ENCODE data around the gene KCTD17.

KCTD17 gene

GRCh38 chr22:37091994-37092393 lies 40.5 kb downstream of the KCTD17 start:
- no peak overlapping the region for H3K23ac ChIP-seq (ENCODE audit: low read depth, low read length, poor library complexity)
- peaks cover 0 to 38% (median 2%) of the 10 kb centered on the region in 3 experiments for H3K27me3 ChIP-seq (ENCODE audit: control insufficient read depth in 3 of 3, insufficient read depth in 3 of 3, low read depth in 1 of 3, low read length in 3 of 3)
- no peak overlapping the region for H4K8ac ChIP-seq (ENCODE audit: low read depth, low read length)
- H3K79me1 ChIP-seq (ENCODE audit: low read depth, low read length): no peaks in the 10 kb centered on the region
- H3K9me3 ChIP-seq (replicated peaks in 1 of 2; ENCODE audit: control insufficient read depth in 2 of 2, insufficient read depth in 1 of 2, low read depth in 1 of 2, low read length in 2 of 2): no peaks in the 10 kb centered on the region
- no peak overlapping the region for H2BK5ac ChIP-seq (ENCODE audit: low read length)
- no peak overlapping the region for H3K4me2 ChIP-seq (ENCODE audit: insufficient read depth, low read length, poor library complexity, severe bottlenecking)
- H3K27ac ChIP-seq (replicated peaks; ENCODE audit: low read length): no peak overlapping the region
- WGBS, 2 donors (ENCODE audit: extremely low coverage in 2 of 2, insufficient read length in 2 of 2, insufficient replicate concordance in 1 of 2): no CpG with 5 or more reads among the region's 7 CpGs
- no peak overlapping the region for H2BK12ac ChIP-seq (ENCODE audit: low read length)
- no peak overlapping the region for H3K14ac ChIP-seq (ENCODE audit: low read length)
- no peak overlapping the region for H3K4me3 ChIP-seq (ENCODE audit: low read length in 2 of 2)
- no peak overlapping the region for H3K18ac ChIP-seq (ENCODE audit: low read length)
- H2BK120ac ChIP-seq (ENCODE audit: low read depth, low read length): no peak overlapping the region
- no peaks in the 10 kb centered on the region for H3K36me3 ChIP-seq (replicated peaks in 1 of 2; ENCODE audit: control insufficient read depth in 2 of 2, insufficient read depth in 2 of 2, low read length in 2 of 2)
- H2BK15ac ChIP-seq (ENCODE audit: low read length): no peak overlapping the region
- no peak overlapping the region for H2AK5ac ChIP-seq (ENCODE audit: low read depth, low read length)
- no peak overlapping the region for H2AFZ ChIP-seq (ENCODE audit: low read length)
- peaks cover 6 to 7% of the 10 kb centered on the region in 2 donors for H3K4me1 ChIP-seq (ENCODE audit: control insufficient read depth in 2 of 2, insufficient read depth in 1 of 2, low read depth in 1 of 2, low read length in 2 of 2)
- H3K4ac ChIP-seq (ENCODE audit: low read length): no peak overlapping the region
- no peak overlapping the region for H4K91ac ChIP-seq (ENCODE audit: low read depth, low read length, poor library complexity)
- H3K9ac ChIP-seq (ENCODE audit: low read depth, low read length, poor library complexity): no peak overlapping the region
- DNase-seq (ENCODE audit: low spot score): no peak

GRCh38 chr22:37092997-37093396 lies 41.5 kb downstream of the KCTD17 start:
- H3K4me3 ChIP-seq (ENCODE audit: low read length in 2 of 2): no peak overlapping the region
- H3K23ac ChIP-seq (ENCODE audit: low read depth, low read length, poor library complexity): no peak overlapping the region
- no peak overlapping the region for H2BK120ac ChIP-seq (ENCODE audit: low read depth, low read length)
- no peak overlapping the region for H3K9ac ChIP-seq (ENCODE audit: low read depth, low read length, poor library complexity)
- H4K8ac ChIP-seq (ENCODE audit: low read depth, low read length): no peak overlapping the region
- WGBS, 2 donors (ENCODE audit: extremely low coverage in 2 of 2, insufficient read length in 2 of 2, insufficient replicate concordance in 1 of 2): no CpG with 5 or more reads among the region's 6 CpGs
- no peak overlapping the region for H2BK15ac ChIP-seq (ENCODE audit: low read length)
- DNase-seq (ENCODE audit: low spot score): no peak
- H2BK12ac ChIP-seq (ENCODE audit: low read length): no peak overlapping the region
- no peak overlapping the region for H2BK5ac ChIP-seq (ENCODE audit: low read length)
- H3K14ac ChIP-seq (ENCODE audit: low read length): no peak overlapping the region
- peak overlapping the region; percentile 24 for H3K18ac ChIP-seq (ENCODE audit: low read length)
- no peaks in the 10 kb centered on the region for H3K9me3 ChIP-seq (replicated peaks in 1 of 2; ENCODE audit: control insufficient read depth in 2 of 2, insufficient read depth in 1 of 2, low read depth in 1 of 2, low read length in 2 of 2)
- H3K4me1 ChIP-seq (ENCODE audit: control insufficient read depth in 2 of 2, insufficient read depth in 1 of 2, low read depth in 1 of 2, low read length in 2 of 2): peaks cover 6 to 7% of the 10 kb centered on the region in 2 donors
- no peak overlapping the region for H2AFZ ChIP-seq (ENCODE audit: low read length)
- H3K27me3 ChIP-seq (ENCODE audit: control insufficient read depth in 3 of 3, insufficient read depth in 3 of 3, low read depth in 1 of 3, low read length in 3 of 3): peaks cover 0 to 35% (median 4%) of the 10 kb centered on the region in 3 experiments
- peak overlapping the region; percentile 42 for H3K4ac ChIP-seq (ENCODE audit: low read length)
- no peaks in the 10 kb centered on the region for H3K79me1 ChIP-seq (ENCODE audit: low read depth, low read length)
- H3K27ac ChIP-seq (replicated peaks; ENCODE audit: low read length): no peak overlapping the region
- H3K4me2 ChIP-seq (ENCODE audit: insufficient read depth, low read length, poor library complexity, severe bottlenecking): no peak overlapping the region
- H4K91ac ChIP-seq (ENCODE audit: low read depth, low read length, poor library complexity): no peak overlapping the region
- no peak overlapping the region for H2AK5ac ChIP-seq (ENCODE audit: low read depth, low read length)
- no peaks in the 10 kb centered on the region for H3K36me3 ChIP-seq (replicated peaks in 1 of 2; ENCODE audit: control insufficient read depth in 2 of 2, insufficient read depth in 2 of 2, low read length in 2 of 2)

- peaks cover 0 to 41% (median 6%) of the 10 kb centered on the region in 3 experiments for H3K27me3 ChIP-seq (ENCODE audit: control insufficient read depth in 3 of 3, insufficient read depth in 3 of 3, low read depth in 1 of 3, low read length in 3 of 3)
- H4K91ac ChIP-seq (ENCODE audit: low read depth, low read length, poor library complexity): no peak overlapping the region
- no peak overlapping the region for H2BK120ac ChIP-seq (ENCODE audit: low read depth, low read length)
- H3K27ac ChIP-seq (replicated peaks; ENCODE audit: low read length): no peak overlapping the region
- H3K36me3 ChIP-seq (replicated peaks in 1 of 2; ENCODE audit: control insufficient read depth in 2 of 2, insufficient read depth in 2 of 2, low read length in 2 of 2): no peaks in the 10 kb centered on the region
- no peak overlapping the region for H4K8ac ChIP-seq (ENCODE audit: low read depth, low read length)
- H3K9me3 ChIP-seq (replicated peaks in 1 of 2; ENCODE audit: control insufficient read depth in 2 of 2, insufficient read depth in 1 of 2, low read depth in 1 of 2, low read length in 2 of 2): no peaks in the 10 kb centered on the region
- no peak for DNase-seq (ENCODE audit: low spot score)
- no peak overlapping the region for H3K4me2 ChIP-seq (ENCODE audit: insufficient read depth, low read length, poor library complexity, severe bottlenecking)
- no peak overlapping the region for H3K4me3 ChIP-seq (ENCODE audit: low read length in 2 of 2)
- no peak overlapping the region for H3K14ac ChIP-seq (ENCODE audit: low read length)
- H3K4ac ChIP-seq (ENCODE audit: low read length): no peak overlapping the region
- no peaks in the 10 kb centered on the region for H3K79me1 ChIP-seq (ENCODE audit: low read depth, low read length)
- H2BK15ac ChIP-seq (ENCODE audit: low read length): no peak overlapping the region
- no peak overlapping the region for H2AK5ac ChIP-seq (ENCODE audit: low read depth, low read length)
- WGBS, 2 donors (ENCODE audit: extremely low coverage in 2 of 2, insufficient read length in 2 of 2, insufficient replicate concordance in 1 of 2): no CpG with 5 or more reads among the region's 1 CpG
- peaks cover 6% of the 10 kb centered on the region in 2 donors for H3K4me1 ChIP-seq (ENCODE audit: control insufficient read depth in 2 of 2, insufficient read depth in 1 of 2, low read depth in 1 of 2, low read length in 2 of 2)
- H2BK5ac ChIP-seq (ENCODE audit: low read length): no peak overlapping the region
- H2BK12ac ChIP-seq (ENCODE audit: low read length): no peak overlapping the region
- H3K9ac ChIP-seq (ENCODE audit: low read depth, low read length, poor library complexity): no peak overlapping the region
- H2AFZ ChIP-seq (ENCODE audit: low read length): no peak overlapping the region
- no peak overlapping the region for H3K23ac ChIP-seq (ENCODE audit: low read depth, low read length, poor library complexity)
- no peak overlapping the region for H3K18ac ChIP-seq (ENCODE audit: low read length)
Measured at GRCh38 chr22:37094239-37094638, 42.7 kb downstream of the KCTD17 start.

GRCh38 chr22:37095113-37095512 lies 43.6 kb downstream of the KCTD17 start:
- Histone ChIP-seq H2BK5ac (ENCODE audit: low read length) (no peak overlapping the region), H3K36me3 (replicated peaks in 1 of 2; ENCODE audit: control insufficient read depth in 2 of 2, insufficient read depth in 2 of 2, low read length in 2 of 2) (no peaks in the 10 kb centered on the region), H3K27ac (replicated peaks; ENCODE audit: low read length) (no peak overlapping the region), H2BK15ac (ENCODE audit: low read length) (no peak overlapping the region), H2BK12ac (ENCODE audit: low read length) (no peak overlapping the region), H3K23ac (ENCODE audit: low read depth, low read length, poor library complexity) (no peak overlapping the region), H3K4me3 (ENCODE audit: low read length in 2 of 2) (peak overlapping the region in 1 of 2 donors; percentile 9), H3K79me1 (ENCODE audit: low read depth, low read length) (no peaks in the 10 kb centered on the region), H3K27me3 (ENCODE audit: control insufficient read depth in 3 of 3, insufficient read depth in 3 of 3, low read depth in 1 of 3, low read length in 3 of 3) (peaks cover 0 to 46% (median 6%) of the 10 kb centered on the region in 3 experiments), H3K9me3 (replicated peaks in 1 of 2; ENCODE audit: control insufficient read depth in 2 of 2, insufficient read depth in 1 of 2, low read depth in 1 of 2, low read length in 2 of 2) (no peaks in the 10 kb centered on the region), H3K14ac (ENCODE audit: low read length) (no peak overlapping the region), H2BK120ac (ENCODE audit: low read depth, low read length) (no peak overlapping the region), H2AK5ac (ENCODE audit: low read depth, low read length) (no peak overlapping the region), H4K91ac (ENCODE audit: low read depth, low read length, poor library complexity) (no peak overlapping the region), H3K9ac (ENCODE audit: low read depth, low read length, poor library complexity) (no peak overlapping the region), H3K4me2 (ENCODE audit: insufficient read depth, low read length, poor library complexity, severe bottlenecking) (no peak overlapping the region), H2AFZ (ENCODE audit: low read length) (no peak overlapping the region), H3K4me1 (ENCODE audit: control insufficient read depth in 2 of 2, insufficient read depth in 1 of 2, low read depth in 1 of 2, low read length in 2 of 2) (peaks cover 6% of the 10 kb centered on the region in 2 donors), H3K18ac (ENCODE audit: low read length) (no peak overlapping the region), H3K4ac (ENCODE audit: low read length) (no peak overlapping the region), H4K8ac (ENCODE audit: low read depth, low read length) (no peak overlapping the region)
- no CpG with 5 or more reads among the region's 11 CpGs for WGBS, 2 donors (ENCODE audit: extremely low coverage in 2 of 2, insufficient read length in 2 of 2, insufficient replicate concordance in 1 of 2)
- no peak for DNase-seq (ENCODE audit: low spot score)
